Mucosa of descending colon (tissue), 3 donors: ENCODE results near the gene DNAH12. TPM values are rescaled to one million over a fixed set of nuclear protein-coding genes. Genes with fewer than 3 reads are reported as not detected.
"Not testable (repeated sequence)": the region's sequence is repeated elsewhere in the genome, so short reads cannot be mapped to it uniquely, and the experiment has no call there.

Source experiments
- ATAC-seq: fragments of 200-7000 bp; cut with Tn5 transposase; one replicate; pipeline ENCODE4 v1.9.1; 2020; ENCODE audit warnings: mild to moderate bottlenecking, moderate library complexity
- DNase-seq, 3 donors: peaks; one replicate each; pipeline ENCODE4 v3.0.0-alpha.2; 2020
- H3K36me3 ChIP-seq: fragments of 200-600 bp; one replicate; pipeline ENCODE4 v1.8.0; 2021; ENCODE audit warnings: low read depth, mild to moderate bottlenecking
- H3K4me1 ChIP-seq: fragments of 200-600 bp; one replicate; pipeline ENCODE4 v1.8.0; 2021; ENCODE audit warnings: low read depth, mild to moderate bottlenecking
- H3K4me3 ChIP-seq: fragments of 200-600 bp; one replicate; pipeline ENCODE4 v1.8.0; 2021; ENCODE audit warnings: mild to moderate bottlenecking
- H3K9me3 ChIP-seq: fragments of 200-600 bp; one replicate; pipeline ENCODE4 v1.8.0; 2021; ENCODE audit warnings: mild to moderate bottlenecking
- intact Hi-C, 2 donors: fragments of 100-400 bp; cut with DNase I in 1 of 2; cut with micrococcal nuclease in 1 of 2; formaldehyde crosslinking; loops; one replicate each; pipeline versions ENCODE4 v1.11.0 to v1.11.1; 2022; cut with DNase I, micrococcal nuclease
- total RNA-seq, 3 donors: library from RNA; stranded (reverse); fragmentation: NEBNext Ultra II Directional in 2 of 3; extraction: Animal tissue kit (Norgen Biotek cat#: 25700) in 2 of 3; gene quantifications; one replicate each; pipeline versions ENCODE4 v1.2.1 to v1.2.4, GENCODE V29; 2021 to 2023
- TF ChIP-seq, protein P1 (sequence below): fragments of 200-600 bp; IDR thresholded peaks from one replicate; pipeline ENCODE4 v1.8.0; 2022; ENCODE audit warnings: antibody characterized with exemption, mild to moderate bottlenecking
- donor health status: DM: no; HTN: no; CAD: no; lungs with moderate emphysema.
- donor health status: DM: no; HTN: no; CAD: no.
- donor health status: DM: no; HTN: yes; CAD: no.

The DNAH12 gene
- total RNA-seq, 3 donors from 2014 or later, result 0.07 to 0.26 (median 0.16) TPM

GRCh38 chr3:57446318-57446841 lies 97.8 kb downstream of the DNAH12 start:
- DNase-seq (no peak), ATAC-seq (no peak)
- Histone ChIP-seq H3K36me3 (no peaks in the 10 kb centered on the region), H3K9me3 (no peaks in the 10 kb centered on the region), H3K4me3 (no peak overlapping the region), H3K4me1 (no peaks in the 10 kb centered on the region)
- TF ChIP-seq, protein P1, sequence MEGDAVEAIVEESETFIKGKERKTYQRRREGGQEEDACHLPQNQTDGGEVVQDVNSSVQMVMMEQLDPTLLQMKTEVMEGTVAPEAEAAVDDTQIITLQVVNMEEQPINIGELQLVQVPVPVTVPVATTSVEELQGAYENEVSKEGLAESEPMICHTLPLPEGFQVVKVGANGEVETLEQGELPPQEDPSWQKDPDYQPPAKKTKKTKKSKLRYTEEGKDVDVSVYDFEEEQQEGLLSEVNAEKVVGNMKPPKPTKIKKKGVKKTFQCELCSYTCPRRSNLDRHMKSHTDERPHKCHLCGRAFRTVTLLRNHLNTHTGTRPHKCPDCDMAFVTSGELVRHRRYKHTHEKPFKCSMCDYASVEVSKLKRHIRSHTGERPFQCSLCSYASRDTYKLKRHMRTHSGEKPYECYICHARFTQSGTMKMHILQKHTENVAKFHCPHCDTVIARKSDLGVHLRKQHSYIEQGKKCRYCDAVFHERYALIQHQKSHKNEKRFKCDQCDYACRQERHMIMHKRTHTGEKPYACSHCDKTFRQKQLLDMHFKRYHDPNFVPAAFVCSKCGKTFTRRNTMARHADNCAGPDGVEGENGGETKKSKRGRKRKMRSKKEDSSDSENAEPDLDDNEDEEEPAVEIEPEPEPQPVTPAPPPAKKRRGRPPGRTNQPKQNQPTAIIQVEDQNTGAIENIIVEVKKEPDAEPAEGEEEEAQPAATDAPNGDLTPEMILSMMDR, result no peak
- intact Hi-C loops, result no loop called here

DNA sequence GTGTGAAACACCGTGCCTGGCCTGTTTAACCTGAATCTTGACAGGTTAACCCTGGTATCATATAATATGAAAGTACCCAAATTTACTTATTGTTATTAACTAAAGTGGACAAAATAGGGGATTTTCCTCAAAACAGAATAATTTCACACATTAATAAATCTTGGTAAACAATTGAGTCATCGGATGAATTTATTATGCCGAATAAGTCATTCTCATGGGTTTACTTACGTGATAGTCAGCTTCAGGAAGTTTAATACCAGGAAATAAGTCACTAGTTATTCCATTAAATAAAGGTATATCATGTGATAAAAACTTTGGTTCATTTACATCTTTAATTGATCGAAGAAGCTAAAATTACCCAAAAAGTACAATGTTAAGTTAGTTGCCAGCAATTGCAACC lies 99.7 kb downstream of the DNAH12 start:
- Histone ChIP-seq H3K9me3 (no peaks in the 10 kb centered on the region), H3K4me3 (no peak overlapping the region), H3K4me1 (no peaks in the 10 kb centered on the region), H3K36me3 (no peaks in the 10 kb centered on the region)
- TF ChIP-seq, protein P1, result no peak
- DNase-seq (no peak), ATAC-seq (no peak)
- intact Hi-C loops, result no loop called here

- H3K4me1 ChIP-seq, DNase-seq, ATAC-seq, intact Hi-C loops, H3K36me3 ChIP-seq, H3K4me3 ChIP-seq, H3K9me3 ChIP-seq: not testable (repeated sequence)
Observed at GRCh38 chr3:57440144-57440543, 104.0 kb downstream of the DNAH12 start.

- intact Hi-C loops, H3K4me1 ChIP-seq, H3K9me3 ChIP-seq, ATAC-seq, DNase-seq, H3K36me3 ChIP-seq, H3K4me3 ChIP-seq: not testable (repeated sequence)
Observed at GRCh38 chr3:57438460-57438859, 105.7 kb downstream of the DNAH12 start.

DNA sequence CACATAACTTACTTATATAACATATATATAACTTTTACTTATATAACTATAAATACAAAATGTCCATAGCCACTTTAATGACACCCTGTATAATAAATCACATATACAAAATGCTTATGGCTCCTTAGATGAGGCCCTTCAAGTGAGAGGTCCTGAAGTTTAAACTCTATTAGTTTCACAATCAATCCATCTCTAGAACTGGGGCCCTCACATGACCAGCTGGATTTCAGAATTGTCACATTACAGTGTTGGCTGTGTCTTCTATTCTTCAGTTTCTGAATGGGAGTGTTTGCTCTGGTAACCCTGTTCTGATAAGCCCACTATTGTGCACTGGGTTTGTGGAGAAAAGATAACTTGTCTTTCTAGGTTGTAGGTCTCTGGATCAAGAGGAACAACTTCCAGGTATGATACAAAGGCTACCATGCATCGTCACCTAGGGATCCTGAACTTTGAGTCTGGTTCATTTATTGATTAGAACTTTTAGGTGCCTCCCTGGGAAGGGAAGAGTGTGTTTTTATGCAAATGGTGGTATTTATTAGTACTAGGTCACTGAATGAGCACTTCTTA lies 107.9 kb downstream of the DNAH12 start:
- ATAC-seq, result no peak
- intact Hi-C loops, result no loop called here
- no peak for DNase-seq
- Histone ChIP-seq H3K4me3 (no peak overlapping the region), H3K9me3 (no peaks in the 10 kb centered on the region), H3K4me1 (no peaks in the 10 kb centered on the region), H3K36me3 (no peaks in the 10 kb centered on the region)
- TF ChIP-seq, protein P1, result no peak

DNA sequence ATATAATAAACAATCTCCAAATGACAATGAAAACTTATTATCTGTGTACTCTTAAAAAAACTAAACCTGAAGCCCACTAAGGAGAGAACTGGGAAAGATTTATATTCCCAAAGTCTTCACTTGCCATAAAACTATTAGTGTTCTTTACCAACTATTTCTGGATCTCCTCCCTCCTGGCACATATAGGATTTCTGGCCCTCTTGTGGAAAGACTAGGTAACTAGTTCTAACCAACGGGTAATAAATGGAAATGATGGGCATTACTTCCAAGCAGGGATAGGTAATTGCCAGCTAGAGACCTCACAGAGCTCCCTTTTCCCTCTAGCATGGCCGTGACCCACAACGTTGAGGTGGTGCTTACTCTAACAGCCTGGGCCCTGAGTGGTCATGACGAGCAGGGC lies 110.1 kb downstream of the DNAH12 start:
- no peaks in the 10 kb centered on the region for H3K4me1 ChIP-seq
- no peak overlapping the region for H3K4me3 ChIP-seq
- ATAC-seq, result peak; percentile 73
- H3K9me3 ChIP-seq, result no peaks in the 10 kb centered on the region
- H3K36me3 ChIP-seq, result no peaks in the 10 kb centered on the region
- intact Hi-C loops, result no loop called here
- TF ChIP-seq, protein P1, result no peak
- peak in 1 of 3 donors; percentile 6 for DNase-seq

- Histone ChIP-seq H3K4me3 (no peak overlapping the region), H3K4me1 (no peaks in the 10 kb centered on the region), H3K36me3 (no peaks in the 10 kb centered on the region), H3K9me3 (no peaks in the 10 kb centered on the region)
- TF ChIP-seq, protein P1, result no peak
- ATAC-seq (no peak), DNase-seq (no peak)
- intact Hi-C loops, result no loop called here
Observed at GRCh38 chr3:57423335-57423734, 120.8 kb downstream of the DNAH12 start.
